ENCODE data around the gene PPP6R2.
"Not testable (repeated sequence)": the region's sequence is repeated elsewhere in the genome, so short reads cannot be mapped to it uniquely, and the experiment has no call there.

Gene PPP6R2

DNA sequence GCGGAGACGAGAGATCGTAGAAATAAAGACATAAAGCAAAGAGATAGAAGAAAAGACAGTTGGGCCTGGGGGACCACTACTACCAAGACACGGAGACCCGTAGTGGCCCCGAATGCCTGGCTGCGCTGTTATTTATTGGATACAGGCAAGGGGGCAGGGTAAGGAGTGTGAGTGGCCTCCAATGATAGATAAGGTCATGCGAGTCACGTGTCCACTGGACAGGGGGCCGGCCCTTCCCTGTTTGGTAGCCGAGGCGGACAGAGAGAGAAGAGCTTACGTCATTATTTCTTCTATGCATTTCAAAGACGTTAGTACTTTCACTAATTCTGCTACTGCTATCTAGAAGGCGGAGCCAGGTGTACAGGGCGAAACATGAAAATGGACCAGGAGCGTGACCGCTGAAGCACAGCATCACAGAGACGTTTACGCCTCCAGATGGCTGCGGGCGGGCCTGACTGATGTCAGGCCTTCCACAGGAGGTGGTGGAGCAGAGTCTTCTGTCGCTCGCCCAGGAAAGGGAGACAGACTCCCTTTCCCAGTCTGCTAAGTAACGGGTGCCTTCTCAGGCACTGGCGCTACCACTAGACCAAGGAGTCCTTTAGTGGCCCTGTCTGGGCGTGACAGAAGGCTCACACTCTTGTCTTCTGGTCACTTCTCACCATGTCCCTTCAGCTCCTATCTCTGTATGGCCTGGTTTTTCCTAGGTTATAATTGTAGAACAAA lies 24.8 kb downstream of the PPP6R2 start:
- TF ChIP-seq, protein P1, sequence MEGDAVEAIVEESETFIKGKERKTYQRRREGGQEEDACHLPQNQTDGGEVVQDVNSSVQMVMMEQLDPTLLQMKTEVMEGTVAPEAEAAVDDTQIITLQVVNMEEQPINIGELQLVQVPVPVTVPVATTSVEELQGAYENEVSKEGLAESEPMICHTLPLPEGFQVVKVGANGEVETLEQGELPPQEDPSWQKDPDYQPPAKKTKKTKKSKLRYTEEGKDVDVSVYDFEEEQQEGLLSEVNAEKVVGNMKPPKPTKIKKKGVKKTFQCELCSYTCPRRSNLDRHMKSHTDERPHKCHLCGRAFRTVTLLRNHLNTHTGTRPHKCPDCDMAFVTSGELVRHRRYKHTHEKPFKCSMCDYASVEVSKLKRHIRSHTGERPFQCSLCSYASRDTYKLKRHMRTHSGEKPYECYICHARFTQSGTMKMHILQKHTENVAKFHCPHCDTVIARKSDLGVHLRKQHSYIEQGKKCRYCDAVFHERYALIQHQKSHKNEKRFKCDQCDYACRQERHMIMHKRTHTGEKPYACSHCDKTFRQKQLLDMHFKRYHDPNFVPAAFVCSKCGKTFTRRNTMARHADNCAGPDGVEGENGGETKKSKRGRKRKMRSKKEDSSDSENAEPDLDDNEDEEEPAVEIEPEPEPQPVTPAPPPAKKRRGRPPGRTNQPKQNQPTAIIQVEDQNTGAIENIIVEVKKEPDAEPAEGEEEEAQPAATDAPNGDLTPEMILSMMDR (IDR thresholded peaks at IDR 0.05; ENCODE audit: extremely low read depth, missing control alignments): no peak

GRCh38 chr22:50371101-50371648 lies 28.0 kb downstream of the PPP6R2 start:
- no peak for DNase-seq (ENCODE audit: low spot score)
- TF ChIP-seq, protein P1 (IDR thresholded peaks at IDR 0.05; ENCODE audit: extremely low read depth, missing control alignments): no peak

More for the DNA sequence above, 24.8 kb downstream of the PPP6R2 start:
- no peak for DNase-seq (ENCODE audit: low spot score)

DNA sequence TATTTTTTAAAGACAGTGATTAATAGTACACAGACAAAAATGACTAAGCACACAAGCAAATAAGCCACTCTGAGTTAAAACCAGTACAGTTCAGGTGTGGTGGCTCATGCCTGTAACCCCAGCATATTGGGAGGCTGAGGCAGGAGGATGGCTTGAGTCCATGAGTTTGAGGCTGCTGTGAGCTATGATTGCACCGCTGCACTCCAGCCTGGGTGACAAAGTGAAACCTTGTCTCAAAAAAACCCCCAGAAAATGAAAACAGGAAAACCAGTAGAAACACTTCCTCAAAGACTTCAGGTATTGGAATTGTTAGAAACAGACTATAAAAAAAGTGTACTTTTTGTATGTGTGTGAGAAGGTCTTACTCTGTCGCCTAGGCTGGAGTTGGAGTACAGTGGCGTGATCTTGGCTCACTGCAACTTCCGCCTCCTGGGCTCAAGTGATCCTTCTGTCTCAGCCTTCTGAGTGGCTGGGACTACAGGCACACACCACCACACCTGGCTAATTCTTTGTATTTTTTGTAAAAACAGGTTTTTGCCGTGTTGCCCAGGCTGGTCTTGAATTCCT lies 33.0 kb downstream of the PPP6R2 start:
- no peak for DNase-seq (ENCODE audit: low spot score)
- TF ChIP-seq, protein P1 (IDR thresholded peaks at IDR 0.05; ENCODE audit: extremely low read depth, missing control alignments): no peak

- not testable (repeated sequence) for DNase-seq (ENCODE audit: low spot score)
Measured at GRCh38 chr22:50381021-50381555, 38.0 kb downstream of the PPP6R2 start.

GRCh38 chr22:50396751-50397370 lies 53.7 kb downstream of the PPP6R2 start:
- no peak for DNase-seq (ENCODE audit: low spot score)
- TF ChIP-seq, protein P1 (IDR thresholded peaks at IDR 0.05; ENCODE audit: extremely low read depth, missing control alignments): no peak

DNA sequence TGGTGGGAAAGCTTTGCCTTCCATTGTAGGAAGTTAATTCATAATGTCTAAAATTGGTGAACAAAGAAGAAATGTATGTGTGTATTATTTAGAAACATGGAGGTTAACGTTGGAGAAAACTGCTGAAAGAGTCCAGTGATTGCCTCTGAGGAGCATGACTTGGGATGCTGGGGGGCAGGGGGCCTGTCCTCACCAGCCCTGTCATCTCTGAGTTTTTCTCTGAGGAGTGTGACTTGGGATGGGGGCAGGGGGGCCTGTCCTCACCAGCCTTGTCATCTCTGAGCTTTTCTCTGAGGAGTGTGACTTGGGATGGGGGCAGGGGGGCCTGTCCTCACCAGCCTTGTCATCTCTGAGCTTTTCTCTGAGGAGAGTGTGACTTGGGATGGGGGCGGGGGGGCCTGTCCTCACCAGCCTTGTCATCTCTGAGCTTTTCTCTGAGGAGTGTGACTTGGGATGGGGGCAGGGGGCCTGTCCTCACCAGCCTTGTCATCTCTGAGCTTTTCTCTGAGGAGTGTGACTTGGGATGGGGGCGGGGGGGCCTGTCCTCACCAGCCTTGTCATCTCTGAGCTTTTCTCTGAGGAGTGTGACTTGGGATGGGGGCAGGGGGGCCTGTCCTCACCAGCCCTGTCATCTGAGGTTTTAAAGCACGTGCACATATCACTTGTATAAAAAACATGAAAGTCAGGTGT lies 54.4 kb downstream of the PPP6R2 start:
- not testable (repeated sequence) for DNase-seq (ENCODE audit: low spot score)

GRCh38 chr22:50398831-50399648 lies 55.9 kb downstream of the PPP6R2 start:
- DNase-seq (ENCODE audit: low spot score): no peak
- TF ChIP-seq, protein P1 (IDR thresholded peaks at IDR 0.05; ENCODE audit: extremely low read depth, missing control alignments): no peak
